Measurements from ENCODE around the gene RNASET2. TPM values are rescaled to one million over a fixed set of nuclear protein-coding genes. Genes with fewer than 3 reads are reported as not detected.

RNASET2 gene, protein sequence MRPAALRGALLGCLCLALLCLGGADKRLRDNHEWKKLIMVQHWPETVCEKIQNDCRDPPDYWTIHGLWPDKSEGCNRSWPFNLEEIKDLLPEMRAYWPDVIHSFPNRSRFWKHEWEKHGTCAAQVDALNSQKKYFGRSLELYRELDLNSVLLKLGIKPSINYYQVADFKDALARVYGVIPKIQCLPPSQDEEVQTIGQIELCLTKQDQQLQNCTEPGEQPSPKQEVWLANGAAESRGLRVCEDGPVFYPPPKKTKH
- 13.2 to 17.4 TPM (median 14.7 TPM) in 5 replicates for total RNA-seq (2022; extraction: Qiagen RNA extraction)

DNA sequence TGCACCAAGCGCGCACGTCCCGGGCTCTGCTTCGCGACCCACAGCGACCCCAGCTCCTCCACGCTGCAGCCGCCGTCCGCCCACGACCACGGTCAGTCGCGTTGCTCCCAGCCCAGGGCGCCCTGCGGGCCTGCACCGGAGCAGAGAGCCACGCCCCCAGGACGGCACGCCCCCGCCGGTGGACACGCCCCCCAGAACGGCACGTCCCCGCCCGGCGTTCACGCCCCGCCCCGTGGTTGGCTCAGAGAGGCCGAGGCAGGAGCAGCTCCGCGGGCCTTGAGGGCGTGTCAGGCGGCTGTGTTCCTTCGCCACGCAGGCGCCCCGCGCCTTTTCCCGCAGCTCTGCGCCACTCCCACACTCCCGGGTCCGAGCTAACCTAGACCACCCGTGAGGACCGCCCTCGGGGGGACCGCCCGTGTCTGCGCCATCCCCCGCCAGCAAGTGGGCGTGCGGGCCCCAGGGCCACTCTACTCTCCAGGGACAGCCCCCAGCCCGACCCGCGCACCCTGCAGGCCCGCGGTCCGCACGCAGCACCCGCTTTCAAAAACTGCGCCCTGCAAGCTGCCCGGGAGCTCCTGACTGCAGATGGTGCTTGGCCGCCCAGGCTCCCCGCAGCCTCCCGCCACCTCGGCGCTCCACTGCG lies at the start of gene RNASET2:
TSS of gene RNASET2 (minus strand) at position 107 of the 643 bp plus-strand sequence. CDS start 368 bp downstream, outside the sequence.

DNA sequence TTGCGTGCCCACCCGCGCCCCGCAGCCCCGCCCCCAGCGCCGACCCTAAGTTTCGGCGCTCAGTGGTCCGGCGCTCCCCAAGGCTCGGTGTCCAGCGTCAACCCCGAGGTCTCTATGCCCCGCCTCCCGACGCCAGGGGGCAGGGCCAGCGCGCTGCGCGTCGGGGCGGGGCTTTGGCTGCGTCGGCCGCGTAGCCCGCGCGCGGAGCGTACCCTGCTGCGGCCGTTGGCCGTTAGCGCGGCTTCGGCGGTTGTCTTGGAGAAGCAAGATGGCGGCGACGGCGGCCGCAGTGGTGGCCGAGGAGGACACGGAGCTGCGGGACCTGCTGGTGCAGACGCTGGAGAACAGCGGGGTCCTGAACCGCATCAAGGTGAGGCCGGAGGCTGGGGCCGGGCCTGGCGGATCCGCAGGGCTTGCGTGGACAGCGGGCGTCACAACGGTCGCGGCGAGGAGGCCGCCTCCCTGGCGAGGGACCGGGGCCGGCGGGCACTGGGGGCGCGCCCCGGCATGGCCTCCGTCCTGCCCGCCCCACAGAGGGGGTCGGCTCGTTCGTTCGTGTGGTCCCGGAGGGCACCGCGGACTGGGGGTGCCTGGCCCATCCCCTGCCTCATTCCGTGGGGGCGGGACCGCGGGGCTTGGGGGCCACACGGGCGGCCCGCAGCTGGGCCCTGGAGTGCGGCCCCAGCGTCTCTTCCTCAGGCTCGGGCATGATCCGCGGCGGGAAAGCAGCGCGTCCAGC lies 43.0 kb upstream of the RNASET2 start, which contains the start of gene CEP43:
TSS of gene CEP43 (plus strand) at position 253 of the 739 bp plus-strand sequence. CDS start at position 269, 16 bp downstream.

Other genes with a start within 250 kb of the RNASET2 start
- gene CEP43, start 42.8 kb upstream of the RNASET2 start, total RNA-seq (2022; extraction: Qiagen RNA extraction): 8.2 to 9.6 TPM (median 8.7 TPM) in 5 replicates
- gene CCR6, start 166.5 kb upstream of the RNASET2 start, total RNA-seq (2022; extraction: Qiagen RNA extraction): 0.08 TPM in 1 of 5 replicates, not detected in the others
- gene GPR31, start 201.4 kb upstream of the RNASET2 start, total RNA-seq (2022; extraction: Qiagen RNA extraction): not detected in 5 replicates

Measured in A549 treated with AZD2906 at 1 μM for 4 hours (cell line).